Panc1 (cell line): ENCODE results near the gene IL7R. TPM values are rescaled to one million over a fixed set of nuclear protein-coding genes. Genes with fewer than 3 reads are reported as not detected.

Experiments used
- ATAC-seq: fragments of 200-7000 bp; cut with Tn5 transposase; 2 replicates; pipeline ENCODE4 v1.9.1; 2020; ENCODE audit warnings: mild to moderate bottlenecking, moderate library complexity
- BruUV-seq: library from RNA; stranded (reverse); fragments of 400-500 nt; replicated peaks from 2 replicates; lab custom pipeline; 2021; lab: Mats Ljungman, UMichigan
- CTCF ChIA-PET: fragments of 300-600 bp; sonication (Branson Sonifier 250); formaldehyde crosslinking; loops from one replicate; lab custom pipeline; 2022; ENCODE audit warnings: antibody characterized with exemption; lab: Charles Lee
- POLR2A ChIA-PET: fragments of 300-600 bp; sonication (Branson Sonifier 250); formaldehyde crosslinking; loops from one replicate; lab custom pipeline; 2022; ENCODE audit warnings: antibody characterized with exemption; lab: Charles Lee
- DNase-seq: peaks from one replicate; pipeline ENCODE4 v3.0.0-alpha.2; 2010; ENCODE audit warnings: low read depth, low spot score
- H3K27ac ChIP-seq: 2 replicates; pipeline ENCODE4 v1.5.1; 2011; ENCODE audit warnings: mild to moderate bottlenecking, low read length, inconsistent platforms
- H3K27me3 ChIP-seq: fragments of 200-500 bp; sonication (Bioruptor generic); 2 replicates; pipeline ENCODE4 v1.6.0; 2014; ENCODE audit warnings: low read length, inconsistent platforms; ENCODE audit not compliant: control insufficient read depth, insufficient read depth
- H3K36me3 ChIP-seq: fragments of 200-500 bp; sonication (Bioruptor generic); 2 replicates; pipeline ENCODE4 v1.5.1; 2014; ENCODE audit warnings: inconsistent platforms, mild to moderate bottlenecking, low read length, moderate library complexity; ENCODE audit not compliant: control insufficient read depth, insufficient read depth
- H3K4me1 ChIP-seq: 2 replicates; pipeline ENCODE4 v1.5.1; 2011; ENCODE audit warnings: inconsistent platforms, mild to moderate bottlenecking, low read length, moderate library complexity; ENCODE audit not compliant: control insufficient read depth, insufficient read depth
- H3K4me3 ChIP-seq, 2 experiments: 2 replicates each; pipeline ENCODE4 v1.5.1; 2011 to 2012; ENCODE audit warnings: low read depth in 2 of 2, low read length in 2 of 2, mild to moderate bottlenecking in 2 of 2, inconsistent platforms in 1 of 2, moderate library complexity in 1 of 2
- H3K9me3 ChIP-seq: fragments of 200-500 bp; sonication (Bioruptor generic); 2 replicates; pipeline ENCODE4 v1.5.1; 2014; ENCODE audit warnings: low read depth, mild to moderate bottlenecking, inconsistent platforms, low read length, moderate library complexity; ENCODE audit not compliant: control insufficient read depth, insufficient read depth
- CTCF ChIP-seq: fragments of 450-650 bp; IDR thresholded peaks from 2 replicates; pipeline ENCODE4 v1.5.1; 2017; ENCODE audit warnings: mild to moderate bottlenecking
- POLR2AphosphoS5 ChIP-seq: IDR thresholded peaks from 2 replicates; pipeline ENCODE4 v1.6.1; 2012; ENCODE audit warnings: mild to moderate bottlenecking, low read depth, low read length, moderate library complexity
- REST ChIP-seq, 2 experiments: IDR thresholded peaks; 2 replicates each; pipeline ENCODE4 v1.6.1; 2011 to 2012; ENCODE audit warnings: low read depth in 2 of 2, control low read depth in 1 of 2, low read length in 1 of 2, mild to moderate bottlenecking in 1 of 2, moderate library complexity in 1 of 2; ENCODE audit not compliant: insufficient read depth in 1 of 2
- SIN3A ChIP-seq: IDR thresholded peaks from 2 replicates; pipeline ENCODE4 v1.6.1; 2012; ENCODE audit warnings: low read depth, mild to moderate bottlenecking, low read length, moderate library complexity, borderline replicate concordance; ENCODE audit not compliant: insufficient read depth
- TCF7L2 ChIP-seq: IDR thresholded peaks from 2 replicates; pipeline ENCODE4 v1.6.1; 2011; ENCODE audit warnings: mild to moderate bottlenecking, low read depth, low read length, inconsistent platforms
- in situ Hi-C: cut with HindIII; loops from 2 replicates; pipeline ENCODE4 v1.10.0; 2016; ENCODE audit warnings: low sequenced_read_pairs, low pct_unique_long_range_greater_than_20kb
- intact Hi-C: fragments of 100-400 bp; cut with micrococcal nuclease; formaldehyde crosslinking; loops from one replicate; pipeline ENCODE4 v1.10.0; 2022; ENCODE audit not compliant: unreplicated experiment
- total RNA-seq: library from RNA; stranded (reverse); gene quantifications from one replicate; pipeline ENCODE4 v1.2.1, GENCODE V29; 2021; ENCODE audit not compliant: unreplicated experiment

Gene IL7R
- total RNA-seq, 1 experiment from 2014 or later, result 0.90 TPM

- ChIA-PET POLR2A (no interaction called here), CTCF (no interaction called here)
- Histone ChIP-seq H3K36me3 (no peaks in the 10 kb centered on the region), H3K9me3 (no peaks in the 10 kb centered on the region), H3K27ac (no peak overlapping the region), H3K4me1 (no peaks in the 10 kb centered on the region), H3K27me3 (no peaks in the 10 kb centered on the region), H3K4me3 (no peak overlapping the region)
- DNase-seq (no peak), ATAC-seq (no peak)
- no TSS peak for BruUV-seq
- intact Hi-C loops, result no loop called here
- in situ Hi-C loops, result no loop called here
- TF ChIP-seq CTCF, result no peak
- no peak for TF ChIP-seq TCF7L2
- TF ChIP-seq SIN3A, result no peak
- no peak for TF ChIP-seq REST (IDR thresholded peaks at IDR 0.05; ENCODE audit: insufficient read depth in 1 of 2, low read depth in 2 of 2, low read length in 1 of 2)
- TF ChIP-seq POLR2AphosphoS5, result no peak
Observed at GRCh38 chr5:35879649-35880048, 23.0 kb downstream of the IL7R start.

- no peaks in the 10 kb centered on the region for H3K36me3 ChIP-seq
- no peak overlapping the region for H3K27ac ChIP-seq
- no peak for ATAC-seq
- no peaks in the 10 kb centered on the region for H3K4me1 ChIP-seq
- H3K4me3 ChIP-seq, result no peak overlapping the region
- no peaks in the 10 kb centered on the region for H3K9me3 ChIP-seq
- in situ Hi-C loops (no loop called here), intact Hi-C loops (no loop called here)
- CTCF ChIA-PET, result no interaction called here
- TF ChIP-seq CTCF, result no peak
- no peak for TF ChIP-seq POLR2AphosphoS5
- no peak for TF ChIP-seq SIN3A
- no peak for TF ChIP-seq REST (IDR thresholded peaks at IDR 0.05; ENCODE audit: insufficient read depth in 1 of 2, low read depth in 2 of 2, low read length in 1 of 2)
- TF ChIP-seq TCF7L2, result no peak
- POLR2A ChIA-PET, result no interaction called here
- no TSS peak for BruUV-seq
- no peak for DNase-seq
- no peaks in the 10 kb centered on the region for H3K27me3 ChIP-seq
Observed at GRCh38 chr5:35880156-35880555, 23.5 kb downstream of the IL7R start.
